Cardiac muscle cell (in vitro differentiated cells and primary cell): ENCODE data around the gene CASKIN1. TPM values are rescaled to one million over a fixed set of nuclear protein-coding genes. Genes with fewer than 3 reads are reported as not detected.
"Not testable (repeated sequence)": the region's sequence is repeated elsewhere in the genome, so short reads cannot be mapped to it uniquely, and the experiment has no call there.

Source experiments
- DNase-seq, 2 donors: peaks; one replicate each; pipeline versions ENCODE4 v3.0.0 to v3.0.0-alpha.2; 2010 to 2017; ENCODE audit warnings: low read depth in 1 of 2, low spot score in 1 of 2
- H3K27ac ChIP-seq: fragments of 200-600 bp; sonication (generic); 2 replicates; pipeline ENCODE4 v1.5.1; 2016
- H3K27me3 ChIP-seq: fragments of 200-600 bp; sonication (generic); 2 replicates; pipeline ENCODE4 v1.6.0; 2016; ENCODE audit warnings: control low read depth
- H3K36me3 ChIP-seq: fragments of 200-600 bp; sonication (generic); 2 replicates; pipeline ENCODE4 v1.5.1; 2016; ENCODE audit warnings: control low read depth
- H3K4me1 ChIP-seq: fragments of 200-600 bp; sonication (generic); 2 replicates; pipeline ENCODE4 v1.8.1; 2017; ENCODE audit warnings: low read depth, mild to moderate bottlenecking, mixed run types
- H3K4me3 ChIP-seq: fragments of 200-600 bp; sonication (generic); 2 replicates; pipeline ENCODE4 v1.5.1; 2016; ENCODE audit warnings: mild to moderate bottlenecking
- H3K9me3 ChIP-seq: fragments of 200-600 bp; sonication (generic); 2 replicates; pipeline ENCODE4 v1.5.1; 2017; ENCODE audit warnings: low read depth, mild to moderate bottlenecking, control low read depth
- CTCF ChIP-seq: IDR thresholded peaks from 2 replicates; pipeline ENCODE4 v1.5.1; 2012; ENCODE audit warnings: low read depth, mild to moderate bottlenecking, low read length
- polyA plus RNA-seq: library from polyadenylated mRNA; unstranded; fragments of >200 nt; fragmentation: Nextera tagmentation; extraction: Ambion mirVana; gene quantifications from 2 replicates; pipeline ENCODE4 v1.2.1, GENCODE V29; 2016
- total RNA-seq: library from RNA; depleted of rRNA; stranded (reverse); fragments of >200 nt; gene quantifications from 2 replicates; pipeline ENCODE4 v1.2.3, GENCODE V29; 2016

The CASKIN1 gene
- total and polyA plus RNA-seq, 2 experiments from 2014 or later: 14.3 to 15.5 TPM

DNA sequence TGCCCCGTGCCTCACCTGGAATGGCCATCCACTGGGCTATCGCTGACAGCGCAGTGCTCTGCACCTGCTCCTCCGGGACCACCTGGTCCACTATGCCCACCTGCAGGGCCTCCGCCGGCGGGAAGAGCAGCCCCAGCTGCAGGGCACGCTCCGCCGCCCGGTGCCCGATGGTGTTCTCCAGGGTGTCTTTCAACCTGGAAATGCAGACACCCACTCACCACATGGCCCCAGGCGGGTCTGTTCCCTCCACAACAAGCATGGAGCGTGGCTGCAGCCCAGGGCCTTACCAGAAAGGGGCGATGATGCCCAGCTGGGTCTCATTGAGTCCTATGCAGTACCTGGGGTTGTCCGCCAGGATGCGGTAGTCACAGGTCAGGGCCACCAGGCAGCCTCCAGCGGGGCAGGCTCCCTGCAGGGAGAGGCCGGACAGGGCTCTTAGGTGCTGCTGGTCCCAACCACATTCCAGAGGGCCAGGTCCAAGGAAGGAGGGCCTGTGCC lies 46.7 kb upstream of the CASKIN1 start:
- Histone ChIP-seq H3K27me3 (no peaks in the 10 kb centered on the region), H3K9me3 (no peaks in the 10 kb centered on the region), H3K4me3 (no peak overlapping the region), H3K36me3 (peaks cover 19% of the 10 kb centered on the region), H3K27ac (no peak overlapping the region), H3K4me1 (no peaks in the 10 kb centered on the region)
- DNase-seq: no peak
- TF ChIP-seq CTCF: no peak

- no peaks in the 10 kb centered on the region for H3K4me1 ChIP-seq
- DNase-seq: no peak
- H3K27me3 ChIP-seq: peaks cover 5% of the 10 kb centered on the region
- peaks cover 19% of the 10 kb centered on the region for H3K36me3 ChIP-seq
- H3K9me3 ChIP-seq: no peaks in the 10 kb centered on the region
- no peak for TF ChIP-seq CTCF
- no peak overlapping the region for H3K4me3 ChIP-seq
- no peak overlapping the region for H3K27ac ChIP-seq
Observed at GRCh38 chr16:2242598-2242997, 46.2 kb upstream of the CASKIN1 start.

- H3K4me3 ChIP-seq, H3K27ac ChIP-seq, DNase-seq, H3K9me3 ChIP-seq, H3K4me1 ChIP-seq: not testable (repeated sequence)
- peaks cover 15% of the 10 kb centered on the region for H3K27me3 ChIP-seq
- H3K36me3 ChIP-seq: peaks cover 16% of the 10 kb centered on the region
Observed at GRCh38 chr16:2240331-2240730, 43.9 kb upstream of the CASKIN1 start.

DNA sequence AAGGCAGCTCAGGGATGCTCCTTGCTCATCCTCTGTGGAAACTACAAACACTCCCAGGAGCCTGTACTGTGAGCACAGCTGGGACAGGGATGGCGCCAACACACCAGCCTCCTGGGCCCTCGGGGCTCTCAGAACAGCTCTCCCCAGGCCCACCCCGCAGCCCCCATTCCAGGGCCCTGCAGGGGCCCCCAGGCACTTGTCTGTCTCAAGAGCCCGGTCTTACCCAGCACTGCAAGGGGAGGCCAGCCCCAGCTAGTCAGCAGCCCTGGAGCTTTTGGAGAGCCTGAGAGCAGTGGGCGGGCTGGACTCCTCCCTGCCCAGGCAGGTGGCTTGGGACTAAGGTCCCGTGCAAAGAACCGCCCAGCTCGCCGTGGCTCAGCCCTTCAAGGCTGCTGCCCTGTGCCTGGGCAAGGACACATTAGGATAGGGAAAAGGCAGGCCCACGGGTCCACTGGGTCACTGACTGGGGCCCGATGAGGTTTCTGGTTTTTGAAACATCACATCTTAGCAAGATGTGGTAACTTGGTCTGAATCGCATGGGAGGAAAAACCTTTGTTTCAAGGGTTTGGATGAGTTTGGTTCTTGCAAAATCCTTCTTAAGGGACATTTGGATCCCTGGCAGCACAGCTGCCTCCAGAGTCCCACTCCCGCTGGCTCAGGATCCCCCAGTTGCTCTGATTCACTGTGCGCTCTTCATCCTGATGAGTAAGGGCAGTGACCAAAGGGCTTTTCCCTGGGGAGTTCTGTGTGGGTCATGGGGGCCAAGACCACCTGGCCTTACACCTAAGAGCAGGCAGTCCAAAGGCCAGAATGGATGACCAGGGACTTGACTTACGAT lies 42.7 kb upstream of the CASKIN1 start:
- no peak for TF ChIP-seq CTCF
- peaks cover 15% of the 10 kb centered on the region for H3K27me3 ChIP-seq
- H3K27ac ChIP-seq: no peak overlapping the region
- H3K36me3 ChIP-seq: peaks cover 23% of the 10 kb centered on the region
- no peak overlapping the region for H3K4me3 ChIP-seq
- no peak for DNase-seq
- H3K4me1 ChIP-seq: peaks cover 8% of the 10 kb centered on the region
- no peaks in the 10 kb centered on the region for H3K9me3 ChIP-seq

- H3K4me1 ChIP-seq: peaks cover 8% of the 10 kb centered on the region
- no peaks in the 10 kb centered on the region for H3K9me3 ChIP-seq
- no peak overlapping the region for H3K4me3 ChIP-seq
- peaks cover 29% of the 10 kb centered on the region for H3K36me3 ChIP-seq
- no peak for DNase-seq
- H3K27ac ChIP-seq: no peak overlapping the region
- no peak for TF ChIP-seq CTCF
- H3K27me3 ChIP-seq: peaks cover 15% of the 10 kb centered on the region
Observed at GRCh38 chr16:2238150-2238837, 41.9 kb upstream of the CASKIN1 start.
